ENCODE data around the gene ZDHHC3. TPM values are rescaled to one million over a fixed set of nuclear protein-coding genes. Genes with fewer than 3 reads are reported as not detected.

Gene ZDHHC3
- total and polyA plus RNA-seq, 2 donors (not counting 1 experiment from before 2014, with no cell fraction given), result 37.2 to 52.6 TPM

DNA sequence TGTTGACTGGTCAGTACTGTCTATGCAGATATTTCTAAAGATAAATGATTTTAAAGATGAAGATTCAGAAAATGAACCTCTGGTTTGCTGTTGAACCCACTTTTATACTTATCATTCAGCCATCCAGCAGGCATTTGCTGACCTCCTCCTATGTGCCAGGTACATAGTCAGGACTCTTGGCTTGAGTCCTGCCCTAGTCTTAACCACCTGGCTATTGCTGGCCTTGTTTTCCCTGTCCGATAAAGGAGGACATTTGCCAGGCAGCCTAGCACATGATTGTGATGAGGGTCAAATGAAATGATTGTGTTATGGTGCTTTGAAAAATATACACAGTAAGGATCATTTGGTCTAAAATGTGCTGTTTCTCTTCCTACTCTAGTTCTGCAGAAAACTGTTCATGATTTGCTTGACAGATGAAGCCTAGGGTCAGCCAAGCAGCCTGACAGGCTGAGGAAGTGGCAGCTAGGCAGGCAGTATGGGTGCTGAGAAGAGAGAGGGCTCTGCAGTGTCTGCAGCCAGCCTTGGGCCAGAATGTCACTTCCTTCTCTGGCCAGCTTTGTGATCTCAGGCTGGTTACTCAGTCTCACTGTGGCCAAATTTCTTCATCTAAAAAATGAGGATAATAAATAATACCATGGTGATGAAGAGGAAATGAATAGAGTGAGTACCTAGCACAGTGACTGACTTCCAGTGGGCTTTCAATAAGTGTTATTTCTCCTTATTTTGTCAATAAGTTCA is 13.8 kb upstream of the ZDHHC3 start:
- DNase-seq, result no peak
- WGBS (ENCODE audit: insufficient coverage), result 100% methylated on average over 1 of the region's 1 CpG
- H3K9ac ChIP-seq (ENCODE audit: low read length), result no peak overlapping the region
- ChIA-PET POLR2A (no interaction called here), CTCF (interaction anchor here (0.5 kb wide), 1 partner anchor 55 kb away, joined by 4 read pairs; no protein-coding TSS in a partner anchor)
- no peak for ATAC-seq (ENCODE audit: low read depth)
- peaks cover 14% of the 10 kb centered on the region for H3K79me2 ChIP-seq (ENCODE audit: control insufficient read depth, insufficient read depth, low read length)
- Mint-ChIP-seq H3K4me1 (peaks cover 3% of the 10 kb centered on the region), H3K27ac (no peak overlapping the region), H3K27me3 (no peaks in the 10 kb centered on the region), H3K4me3 (no peak overlapping the region), H3K9me3 (ENCODE audit: insufficient read depth) (no peaks in the 10 kb centered on the region)
- H3K4me1 ChIP-seq (ENCODE audit: control insufficient read depth in 2 of 2, insufficient read depth in 2 of 2, low read length in 2 of 2), result no peaks in the 10 kb centered on the region
- no peak overlapping the region for H2AFZ ChIP-seq (ENCODE audit: insufficient read depth, low read depth, low read length, poor library complexity, severe bottlenecking)
- no peaks in the 10 kb centered on the region for H3K9me3 ChIP-seq (ENCODE audit: control extremely low read depth in 1 of 3, control insufficient read depth in 2 of 3, insufficient read depth in 1 of 3, low read length in 2 of 3)
- H3K27ac ChIP-seq (ENCODE audit: low read length in 2 of 2), result no peak overlapping the region
- TF ChIP-seq EZH2 (IDR thresholded peaks at IDR 0.05; ENCODE audit: borderline replicate concordance, insufficient read depth, low read depth, low read length, poor library complexity, severe bottlenecking), result no peak
- TF ChIP-seq, protein P1, sequence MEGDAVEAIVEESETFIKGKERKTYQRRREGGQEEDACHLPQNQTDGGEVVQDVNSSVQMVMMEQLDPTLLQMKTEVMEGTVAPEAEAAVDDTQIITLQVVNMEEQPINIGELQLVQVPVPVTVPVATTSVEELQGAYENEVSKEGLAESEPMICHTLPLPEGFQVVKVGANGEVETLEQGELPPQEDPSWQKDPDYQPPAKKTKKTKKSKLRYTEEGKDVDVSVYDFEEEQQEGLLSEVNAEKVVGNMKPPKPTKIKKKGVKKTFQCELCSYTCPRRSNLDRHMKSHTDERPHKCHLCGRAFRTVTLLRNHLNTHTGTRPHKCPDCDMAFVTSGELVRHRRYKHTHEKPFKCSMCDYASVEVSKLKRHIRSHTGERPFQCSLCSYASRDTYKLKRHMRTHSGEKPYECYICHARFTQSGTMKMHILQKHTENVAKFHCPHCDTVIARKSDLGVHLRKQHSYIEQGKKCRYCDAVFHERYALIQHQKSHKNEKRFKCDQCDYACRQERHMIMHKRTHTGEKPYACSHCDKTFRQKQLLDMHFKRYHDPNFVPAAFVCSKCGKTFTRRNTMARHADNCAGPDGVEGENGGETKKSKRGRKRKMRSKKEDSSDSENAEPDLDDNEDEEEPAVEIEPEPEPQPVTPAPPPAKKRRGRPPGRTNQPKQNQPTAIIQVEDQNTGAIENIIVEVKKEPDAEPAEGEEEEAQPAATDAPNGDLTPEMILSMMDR (IDR thresholded peaks at IDR 0.05), result no peak
- intact Hi-C loops (cut with micrococcal nuclease), result no loop called here
- H3K36me3 ChIP-seq (replicated peaks in 1 of 2; ENCODE audit: control extremely low read depth in 1 of 2, control insufficient read depth in 1 of 2, extremely low read depth in 1 of 2, insufficient read depth in 2 of 2, low read length in 1 of 2), result peaks cover 0 to 25% of the 10 kb centered on the region in 2 experiments
- H3K27me3 ChIP-seq (replicated peaks in 1 of 4; ENCODE audit: control extremely low read depth in 1 of 4, control insufficient read depth in 3 of 4, insufficient read depth in 4 of 4, low read length in 3 of 4), result no peaks in the 10 kb centered on the region
- H3K4me3 ChIP-seq (ENCODE audit: control extremely low read depth in 1 of 5, extremely low read depth in 1 of 5, insufficient read depth in 1 of 5, low read depth in 2 of 5, low read length in 4 of 5), result no peak overlapping the region
- H3K4me2 ChIP-seq (replicated peaks; ENCODE audit: low read depth, low read length, poor library complexity, severe bottlenecking), result no peak overlapping the region
- H4K20me1 ChIP-seq (ENCODE audit: control insufficient read depth, insufficient read depth, low read length, poor library complexity, severe bottlenecking), result peaks cover 35% of the 10 kb centered on the region

DNA sequence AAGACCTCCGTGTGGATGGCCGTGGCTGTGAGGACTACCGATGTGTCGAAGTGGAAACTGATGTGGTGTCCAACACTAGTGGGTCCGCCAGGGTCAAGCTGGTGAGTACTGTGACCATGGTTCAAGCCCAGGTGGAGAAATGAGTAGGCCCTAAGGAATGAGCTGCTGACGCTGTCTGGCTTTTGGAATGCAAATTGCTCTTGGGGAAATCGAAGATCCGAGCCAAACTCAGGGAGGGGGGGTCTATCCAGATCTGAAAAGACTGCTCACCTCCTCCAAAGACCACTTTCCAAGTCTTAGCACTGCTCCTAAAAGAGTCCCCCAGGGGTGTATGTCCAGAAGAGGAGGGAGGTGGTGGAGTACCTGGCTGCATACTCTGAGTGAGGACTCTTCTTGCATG is 13.2 kb upstream of the ZDHHC3 start:
- H3K27me3 ChIP-seq (replicated peaks in 1 of 4; ENCODE audit: control extremely low read depth in 1 of 4, control insufficient read depth in 3 of 4, insufficient read depth in 4 of 4, low read length in 3 of 4), result no peaks in the 10 kb centered on the region
- Mint-ChIP-seq H3K4me1 (peaks cover 3% of the 10 kb centered on the region), H3K27ac (no peak overlapping the region), H3K9me3 (ENCODE audit: insufficient read depth) (no peaks in the 10 kb centered on the region), H3K27me3 (no peaks in the 10 kb centered on the region), H3K4me3 (no peak overlapping the region)
- TF ChIP-seq, protein P1 (IDR thresholded peaks at IDR 0.05), result no peak
- TF ChIP-seq EZH2 (IDR thresholded peaks at IDR 0.05; ENCODE audit: borderline replicate concordance, insufficient read depth, low read depth, low read length, poor library complexity, severe bottlenecking), result no peak
- intact Hi-C loops (cut with micrococcal nuclease), result no loop called here
- H3K79me2 ChIP-seq (ENCODE audit: control insufficient read depth, insufficient read depth, low read length), result peaks cover 20% of the 10 kb centered on the region
- ChIA-PET CTCF (interaction anchor here (0.5 to 1.4 kb wide), 2 partner anchors 8 to 54 kb away, joined by 4 read pairs; no protein-coding TSS in a partner anchor), POLR2A (no interaction called here)
- H3K9ac ChIP-seq (ENCODE audit: low read length), result no peak overlapping the region
- no peak overlapping the region for H3K27ac ChIP-seq (ENCODE audit: low read length in 2 of 2)
- WGBS (ENCODE audit: insufficient coverage), result 98% methylated on average over 5 of the region's 8 CpGs
- H3K9me3 ChIP-seq (ENCODE audit: control extremely low read depth in 1 of 3, control insufficient read depth in 2 of 3, insufficient read depth in 1 of 3, low read length in 2 of 3), result no peaks in the 10 kb centered on the region
- peaks cover 0 to 25% of the 10 kb centered on the region in 2 experiments for H3K36me3 ChIP-seq (replicated peaks in 1 of 2; ENCODE audit: control extremely low read depth in 1 of 2, control insufficient read depth in 1 of 2, extremely low read depth in 1 of 2, insufficient read depth in 2 of 2, low read length in 1 of 2)
- H2AFZ ChIP-seq (ENCODE audit: insufficient read depth, low read depth, low read length, poor library complexity, severe bottlenecking), result no peak overlapping the region
- peaks cover 4 to 6% of the 10 kb centered on the region in 2 donors for H3K4me1 ChIP-seq (ENCODE audit: control insufficient read depth in 2 of 2, insufficient read depth in 2 of 2, low read length in 2 of 2)
- ATAC-seq (ENCODE audit: low read depth), result no peak
- DNase-seq, result no peak
- H3K4me3 ChIP-seq (ENCODE audit: control extremely low read depth in 1 of 5, extremely low read depth in 1 of 5, insufficient read depth in 1 of 5, low read depth in 2 of 5, low read length in 4 of 5), result no peak overlapping the region
- peaks cover 41% of the 10 kb centered on the region for H4K20me1 ChIP-seq (ENCODE audit: control insufficient read depth, insufficient read depth, low read length, poor library complexity, severe bottlenecking)
- no peak overlapping the region for H3K4me2 ChIP-seq (replicated peaks; ENCODE audit: low read depth, low read length, poor library complexity, severe bottlenecking)
